ENCODE measurements around the gene GAS5. TPM values are rescaled to one million over a fixed set of nuclear protein-coding genes. Genes with fewer than 3 reads are reported as not detected.

The GAS5 gene
- total and polyA plus RNA-seq, 2 of the 8 experiments (the other 6 are each of a cell fraction or from before 2014, with no cell fraction given) = 799 to 1,238 TPM

DNA sequence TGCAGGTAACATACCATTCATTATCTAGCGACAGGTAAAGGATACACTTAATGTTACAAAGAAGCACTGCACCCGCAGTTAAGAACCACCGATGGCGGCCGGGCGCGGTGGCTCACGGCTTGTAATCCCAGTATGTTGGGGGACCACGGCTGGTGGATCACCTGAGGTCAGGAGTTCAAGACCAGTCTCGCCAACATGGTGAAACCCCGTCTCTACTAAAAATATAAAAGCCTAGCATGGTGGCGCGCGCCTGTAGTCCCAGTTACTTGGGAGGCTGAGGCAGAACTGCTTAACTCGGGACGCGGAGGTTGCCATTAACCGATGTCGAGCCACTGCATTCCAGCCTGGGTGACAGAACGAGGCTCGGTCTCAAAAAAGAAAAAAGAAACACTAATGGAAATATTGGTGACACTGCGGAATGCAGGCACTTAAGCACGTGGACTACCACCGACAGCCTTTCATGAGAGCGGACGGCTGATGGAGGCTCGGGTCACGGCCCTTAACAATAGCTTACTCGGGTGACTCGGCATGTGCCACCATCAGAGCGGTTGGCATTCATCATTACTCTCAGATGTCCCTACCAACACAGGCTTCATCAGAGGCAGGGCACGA is 542 bp downstream of the GAS5 start:
- Histone ChIP-seq H2AK5ac (ENCODE audit: low read depth, low read length) (peak overlapping the region; percentile 98; the same call in 1 of the 2 replicates), H3K79me2 (ENCODE audit: control insufficient read depth in 1 of 2, insufficient read depth in 2 of 2, low read length in 2 of 2) (peaks cover 0 to 52% of the 10 kb centered on the region in 2 experiments; a peak in 3 of 4 replicates), H4K91ac (replicated peaks; ENCODE audit: insufficient read length, low read length) (peak overlapping the region; percentile 86), H2BK15ac (ENCODE audit: low read length) (no peak overlapping the region), H2BK120ac (replicated peaks; ENCODE audit: low read depth, low read length) (peak overlapping the region; percentile 58), H2BK5ac (ENCODE audit: low read depth, low read length) (peak overlapping the region; percentile 98), H3K79me1 (ENCODE audit: low read depth, low read length) (no peaks in the 10 kb centered on the region; the same call in 1 of the 2 replicates), H3K56ac (replicated peaks; ENCODE audit: insufficient read length, low read depth, low read length) (peak overlapping the region; percentile 78), H3K9me3 (ENCODE audit: insufficient read depth in 2 of 2, low read depth in 1 of 2, low read length in 1 of 2) (no peaks in the 10 kb centered on the region), H3K14ac (ENCODE audit: insufficient read length) (no peak overlapping the region), H3K36me3 (ENCODE audit: control insufficient read depth in 2 of 4, insufficient read depth in 4 of 4, low read length in 3 of 4) (peaks cover 29 to 59% (median 44%) of the 10 kb centered on the region in 4 experiments), H3K4me1 (replicated peaks in 1 of 4; ENCODE audit: control insufficient read depth in 3 of 4, insufficient read depth in 4 of 4, low read length in 3 of 4) (peaks cover 2 to 10% (median 4%) of the 10 kb centered on the region in 4 experiments; a peak in 5 of 7 replicates), H3K27ac (ENCODE audit: low read depth, low read length) (peak overlapping the region; percentile 92), H3K4ac (replicated peaks; ENCODE audit: insufficient read length, low read depth, low read length) (peak overlapping the region; percentile 79), H3K27me3 (replicated peaks in 1 of 4; ENCODE audit: control insufficient read depth in 3 of 4, extremely low read depth in 1 of 4, insufficient read depth in 3 of 4, low read length in 3 of 4) (no peaks in the 10 kb centered on the region), H3K23me2 (ENCODE audit: low read depth, low read length) (peaks cover 3% of the 10 kb centered on the region), H2AFZ (ENCODE audit: low read length) (no peak overlapping the region), H3K18ac (ENCODE audit: extremely low read depth, low read length) (peak overlapping the region; percentile 76), H4K8ac (ENCODE audit: extremely low read depth, insufficient read depth, low read length) (peak overlapping the region; percentile 96), H2BK12ac (ENCODE audit: low read depth, low read length) (peak overlapping the region; percentile 70; the same call in 1 of the 2 replicates), H3K9ac (replicated peaks in 1 of 4; ENCODE audit: extremely low read depth in 1 of 4, low read depth in 3 of 4, low read length in 3 of 4) (peak overlapping the region; percentile 97 to 99 (median 97)), H2BK20ac (ENCODE audit: low read length) (no peak overlapping the region), H4K20me1 (replicated peaks in 1 of 2; ENCODE audit: control insufficient read depth in 1 of 2, insufficient read depth in 2 of 2, low read length in 2 of 2) (peaks cover 7 to 11% of the 10 kb centered on the region in 2 experiments), H4K5ac (ENCODE audit: insufficient read length, low read depth, low read length) (peak overlapping the region; percentile 80), H3K4me3 (ENCODE audit: extremely low read depth in 1 of 4, insufficient read depth in 2 of 4, low read depth in 3 of 4, low read length in 4 of 4) (peak overlapping the region; percentile 90 to 100 (median 92)), H3K4me2 (ENCODE audit: insufficient read depth in 1 of 2, low read depth in 2 of 2, low read length in 2 of 2) (peak overlapping the region; percentile 68 to 95), H3K23ac (ENCODE audit: insufficient read length) (no peak overlapping the region)
- ChIA-PET CTCF (ENCODE audit: partially characterized antibody) (no interaction called here), POLR2A (ENCODE audit: partially characterized antibody) (interaction anchor here (0.6 to 13.3 kb wide), 54 partner anchors 10 to 466 kb away, joined by 3 to 475 read pairs (median 6); partner anchors contain the start of genes CENPL, DARS2, KLHL20 and PRDX6)
- WGBS, 2 experiments (ENCODE audit: extremely low coverage in 1 of 2, insufficient coverage in 1 of 2, insufficient read length in 1 of 2, insufficient replicate concordance in 2 of 2, low coverage in 1 of 2, low lambda C conversion rate in 2 of 2, missing lambda C conversion rate in 1 of 2) = 1% methylated on average over 32 of the region's 32 CpGs; no CpG with 5 or more reads in 1 of the 2 experiments
- FAIRE-seq (no peak), DNase-seq (ENCODE audit: low read depth in 1 of 2, low spot score in 2 of 2) (no peak)
- TF ChIP-seq RBBP5 (IDR thresholded peaks at IDR 0.05; ENCODE audit: borderline replicate concordance, low read depth, low read length) (no peak), EP300 (IDR thresholded peaks at IDR 0.05; ENCODE audit: borderline replicate concordance in 1 of 2, low read depth in 2 of 2, low read length in 2 of 2) (no peak), SUZ12 (IDR thresholded peaks at IDR 0.05; ENCODE audit: low read length) (no peak)
